Kidney capillary endothelial cell (primary cell): ENCODE data around the gene MEIOC.

ENCODE experiments used
- DNase-seq: peaks from one replicate; pipeline ENCODE4 v3.0.0-alpha.2; 2018; ENCODE audit warnings: low spot score

MEIOC gene

DNA sequence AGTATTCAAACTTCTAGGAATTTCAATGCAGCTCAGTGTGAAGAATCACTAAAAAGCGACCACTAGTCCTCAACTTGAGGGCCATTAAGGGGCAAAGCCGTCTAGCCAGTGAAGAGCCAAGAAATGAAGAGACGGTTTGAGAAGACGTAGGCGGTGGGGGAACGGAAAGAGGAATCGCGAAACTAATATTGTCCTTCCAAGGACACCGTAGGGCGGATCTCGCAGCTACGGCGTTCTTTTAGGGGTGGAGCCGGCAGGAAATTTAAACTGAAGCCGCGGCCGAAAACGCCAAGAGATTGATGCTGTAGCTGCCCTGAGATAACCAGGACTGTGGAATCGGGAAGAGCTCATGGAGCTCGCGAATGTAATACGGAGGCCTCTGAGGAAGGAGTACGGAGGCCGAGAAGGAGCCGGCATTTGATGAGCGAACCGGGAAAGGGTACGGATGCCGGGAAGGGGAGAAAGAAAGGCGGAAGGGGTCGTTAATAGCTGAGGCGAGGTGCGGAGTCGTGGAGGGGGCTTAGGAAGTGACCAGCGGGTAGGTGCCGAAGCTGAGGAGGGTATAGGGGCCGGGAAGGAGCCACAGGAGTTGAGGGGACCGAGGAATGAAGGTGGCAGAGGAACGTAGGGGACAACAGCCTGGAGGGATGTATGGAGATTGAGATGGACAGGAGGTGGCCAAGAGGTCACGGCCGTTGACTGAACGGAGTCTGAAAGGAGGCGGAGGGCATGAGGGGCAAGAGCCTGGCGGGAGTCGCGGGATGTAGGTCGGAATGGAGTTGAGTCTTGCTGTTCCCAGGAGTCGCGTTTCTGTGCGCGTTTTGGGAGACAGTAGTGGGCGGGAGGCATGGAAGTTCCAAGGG is 52.4 kb downstream of the MEIOC start, which contains the start of gene DBF4B:
Gene DBF4B (plus strand): TSS at position 265 of the 863 bp plus-strand sequence. CDS start 156 bp downstream, at position 421.
- peak; percentile 81 for DNase-seq

DNA sequence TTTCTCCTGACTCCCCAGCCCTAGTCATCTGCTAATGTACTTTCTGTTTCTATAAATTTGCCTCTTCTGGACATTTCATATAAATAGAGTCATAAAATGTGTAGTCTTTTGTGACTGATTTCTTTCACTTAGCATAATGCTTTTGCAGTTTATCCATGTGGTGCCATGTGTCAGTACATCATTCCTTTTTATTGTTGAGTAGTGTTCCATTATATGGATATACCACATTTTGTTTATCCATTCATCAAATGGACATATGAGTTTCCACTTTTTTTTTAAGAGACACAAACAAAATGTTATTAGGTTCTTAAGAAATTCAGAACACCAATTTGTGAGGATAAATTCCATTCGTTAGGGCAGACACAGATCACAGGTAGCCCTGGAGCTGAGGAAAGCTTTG is 63.2 kb downstream of the MEIOC start:
- no peak for DNase-seq

DNA sequence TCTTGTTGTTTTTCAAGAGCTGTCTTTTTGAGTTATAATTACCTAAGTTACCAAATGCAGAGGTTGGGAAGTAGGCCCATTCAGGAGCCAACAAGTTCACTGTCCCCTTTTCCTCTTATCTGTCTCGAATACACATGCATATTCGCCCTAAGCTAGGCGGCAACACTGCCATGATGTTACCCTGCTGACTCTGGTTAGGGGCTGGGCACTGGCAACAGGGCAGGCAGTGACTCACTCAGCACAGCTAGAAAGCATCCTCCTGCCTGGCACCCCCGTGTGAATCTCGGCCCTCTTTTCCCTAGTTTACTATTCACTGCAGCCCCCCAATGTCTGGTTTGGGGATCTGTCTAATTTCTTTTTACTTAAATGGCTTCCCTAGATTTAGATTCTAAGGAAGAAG is 66.0 kb downstream of the MEIOC start:
- DNase-seq, result no peak
